HG02642 (cell line): Measurements from ENCODE around the gene ZNF618.

Experiments
- ATAC-seq: cut with Tn5 transposase; IDR thresholded peaks from one replicate; pipeline ENCODE4 v1.9.1; 2021; ENCODE audit warnings: mild to moderate bottlenecking; ENCODE audit not compliant: unreplicated experiment, poor library complexity

Gene ZNF618

GRCh38 chr9:113876151-113876992, at the start of gene ZNF618:
Gene ZNF618 (plus strand): TSS chr9:113876309. CDS start chr9:113876381, 72 bp downstream.
- peak; percentile 53 for ATAC-seq

GRCh38 chr9:113828221-113828620, 47.9 kb upstream of the ZNF618 start:
- no peak for ATAC-seq

- ATAC-seq, result no peak
These were observed 38.8 kb upstream of the ZNF618 start for GRCh38 chr9:113837334-113837733.

- ATAC-seq, result no peak
These were observed 34.0 kb upstream of the ZNF618 start for GRCh38 chr9:113842086-113842485.

- no peak for ATAC-seq
These were observed 31.6 kb upstream of the ZNF618 start for GRCh38 chr9:113844466-113844865.

- no peak for ATAC-seq
These were observed 24.8 kb upstream of the ZNF618 start for GRCh38 chr9:113851359-113851758.

- ATAC-seq, result no peak
These were observed 24.2 kb upstream of the ZNF618 start for GRCh38 chr9:113851873-113852272.

GRCh38 chr9:113853333-113853732, 22.8 kb upstream of the ZNF618 start:
- no peak for ATAC-seq

- no peak for ATAC-seq
These were observed 21.8 kb upstream of the ZNF618 start for GRCh38 chr9:113854310-113854709.

- no peak for ATAC-seq
These were observed 18.2 kb upstream of the ZNF618 start for GRCh38 chr9:113857875-113858274.

- ATAC-seq, result no peak
These were observed 17.8 kb upstream of the ZNF618 start for GRCh38 chr9:113858282-113858681.

GRCh38 chr9:113863345-113863744, 12.8 kb upstream of the ZNF618 start:
- no peak for ATAC-seq

GRCh38 chr9:113868501-113868900, 7.6 kb upstream of the ZNF618 start:
- ATAC-seq, result no peak

GRCh38 chr9:113872485-113873143, 3.5 kb upstream of the ZNF618 start:
- ATAC-seq, result no peak

- no peak for ATAC-seq
These were observed 2.7 kb upstream of the ZNF618 start for GRCh38 chr9:113873446-113873845.

- ATAC-seq, result no peak
These were observed 2.2 kb upstream of the ZNF618 start for GRCh38 chr9:113873926-113874325.

GRCh38 chr9:113875459-113876150, 504 bp upstream of the ZNF618 start:
- ATAC-seq, result peak; percentile 19

GRCh38 chr9:113876993-113877368, 872 bp downstream of the ZNF618 start:
- ATAC-seq, result no peak

GRCh38 chr9:113879318-113879717, 3.2 kb downstream of the ZNF618 start:
- no peak for ATAC-seq

GRCh38 chr9:113879911-113880310, 3.8 kb downstream of the ZNF618 start:
- no peak for ATAC-seq

- ATAC-seq, result no peak
These were observed 6.1 kb downstream of the ZNF618 start for GRCh38 chr9:113882181-113882580.
